Smooth muscle cell (in vitro differentiated cells): ENCODE results near the gene PIAS4. TPM values are rescaled to one million over a fixed set of nuclear protein-coding genes. Genes with fewer than 3 reads are reported as not detected.
"Not testable (repeated sequence)": the region's sequence is repeated elsewhere in the genome, so short reads cannot be mapped to it uniquely, and the experiment has no call there.

ENCODE experiments used
- DNase-seq: peaks from one replicate; lab custom pipeline; 2025; ENCODE audit not compliant: unreplicated experiment; lab: John Stamatoyannopoulos, UW
- H2AFZ ChIP-seq: fragments of 200-600 bp; sonication (generic); 2 replicates; pipeline ENCODE4 v1.6.0; 2016; ENCODE audit warnings: antibody characterized with exemption, low read depth, mild to moderate bottlenecking
- H3F3A ChIP-seq: fragments of 200-600 bp; sonication (generic); 2 replicates; pipeline ENCODE4 v1.6.0; 2017; ENCODE audit warnings: antibody characterized with exemption, low read depth
- H3K27ac ChIP-seq: fragments of 200-600 bp; sonication (generic); 2 replicates; pipeline ENCODE4 v1.5.1; 2016; ENCODE audit warnings: low read depth, mild to moderate bottlenecking
- H3K27me3 ChIP-seq: fragments of 200-600 bp; sonication (generic); 2 replicates; pipeline ENCODE4 v1.6.1; 2016; ENCODE audit warnings: low read depth, mild to moderate bottlenecking
- H3K36me3 ChIP-seq: fragments of 200-600 bp; sonication (generic); 2 replicates; pipeline ENCODE4 v1.5.1; 2016; ENCODE audit warnings: low read depth
- H3K4me1 ChIP-seq: fragments of 200-600 bp; sonication (generic); 2 replicates; pipeline ENCODE4 v1.5.1; 2016; ENCODE audit warnings: low read depth
- H3K4me2 ChIP-seq: fragments of 200-600 bp; sonication (generic); 2 replicates; pipeline ENCODE4 v1.6.0; 2016; ENCODE audit warnings: mild to moderate bottlenecking
- H3K4me3 ChIP-seq: fragments of 200-600 bp; sonication (generic); 2 replicates; pipeline ENCODE4 v1.5.1; 2016; ENCODE audit warnings: mild to moderate bottlenecking
- H3K79me2 ChIP-seq: fragments of 200-600 bp; sonication (generic); 2 replicates; pipeline ENCODE4 v1.6.0; 2016; ENCODE audit warnings: low read depth, mild to moderate bottlenecking
- H3K9ac ChIP-seq: fragments of 200-600 bp; sonication (generic); 2 replicates; pipeline ENCODE4 v1.6.0; 2016; ENCODE audit warnings: low read depth
- H3K9me3 ChIP-seq: fragments of 200-600 bp; sonication (generic); replicated peaks from 2 replicates; pipeline ENCODE4 v1.5.1; 2016; ENCODE audit warnings: low read depth
- H4K20me1 ChIP-seq: fragments of 200-600 bp; sonication (generic); 2 replicates; pipeline ENCODE4 v1.6.0; 2016; ENCODE audit warnings: low read depth
- CTCF ChIP-seq: fragments of 200-600 bp; sonication (generic); IDR thresholded peaks from 2 replicates; pipeline ENCODE4 v1.5.1; 2017; ENCODE audit warnings: borderline replicate concordance, mild to moderate bottlenecking, antibody characterized with exemption; ENCODE audit not compliant: insufficient read depth, poor library complexity, severe bottlenecking
- WGBS: methylation state at CpG from one replicate; pipeline ENCODE4 v1.1.7; 2016; ENCODE audit warnings: low lambda C conversion rate; 5-methylcytosine and 5-hydroxymethylcytosine counted together
- polyA plus RNA-seq: library from polyadenylated mRNA; unstranded; fragments of >200 nt; fragmentation: Nextera tagmentation; extraction: Ambion mirVana; gene quantifications from 2 replicates; pipeline ENCODE4 v1.2.1, GENCODE V29; 2016
- total RNA-seq: library from RNA; depleted of rRNA; stranded (reverse); fragments of >200 nt; gene quantifications from 2 replicates; pipeline ENCODE4 v1.2.3, GENCODE V29; 2014

Gene PIAS4
- total and polyA plus RNA-seq, 2 experiments from 2014 or later, result 8.1 to 17.3 TPM

GRCh38 chr19:4007836-4008539 is 452 bp downstream of the PIAS4 start:
- peaks cover 15% of the 10 kb centered on the region for H3K4me1 ChIP-seq
- 2% methylated on average over 31 of the region's 55 CpGs for WGBS
- no peak overlapping the region for H3K27ac ChIP-seq
- no peak for TF ChIP-seq CTCF
- no peaks in the 10 kb centered on the region for H3K27me3 ChIP-seq
- no peaks in the 10 kb centered on the region for H3K9me3 ChIP-seq
- peak overlapping the region; percentile 100 for H3K4me2 ChIP-seq
- peaks cover 46% of the 10 kb centered on the region for H4K20me1 ChIP-seq
- H2AFZ ChIP-seq, result peak overlapping the region; percentile 55
- H3K9ac ChIP-seq, result peak overlapping the region; percentile 78
- peak overlapping the region; percentile 84 for H3K4me3 ChIP-seq
- H3F3A ChIP-seq, result no peaks in the 10 kb centered on the region
- DNase-seq, result no peak
- no peaks in the 10 kb centered on the region for H3K36me3 ChIP-seq
- peaks cover 39% of the 10 kb centered on the region for H3K79me2 ChIP-seq

GRCh38 chr19:4009990-4010807 is 2.7 kb downstream of the PIAS4 start:
- WGBS, result 84% methylated on average over 24 of the region's 24 CpGs
- no peak for DNase-seq
- no peak for TF ChIP-seq CTCF
- H4K20me1 ChIP-seq, result peaks cover 66% of the 10 kb centered on the region
- no peak overlapping the region for H3K9ac ChIP-seq
- H3K4me1 ChIP-seq, result peaks cover 15% of the 10 kb centered on the region
- peaks cover 44% of the 10 kb centered on the region for H3K79me2 ChIP-seq
- H3K27me3 ChIP-seq, result no peaks in the 10 kb centered on the region
- H2AFZ ChIP-seq, result no peak overlapping the region
- no peak overlapping the region for H3K27ac ChIP-seq
- H3K4me2 ChIP-seq, result no peak overlapping the region
- no peaks in the 10 kb centered on the region for H3K36me3 ChIP-seq
- H3K4me3 ChIP-seq, result no peak overlapping the region
- no peaks in the 10 kb centered on the region for H3F3A ChIP-seq
- no peaks in the 10 kb centered on the region for H3K9me3 ChIP-seq

GRCh38 chr19:4010808-4011110 is 3.2 kb downstream of the PIAS4 start:
- Histone ChIP-seq H3K79me2 (peaks cover 47% of the 10 kb centered on the region), H3K4me2 (no peak overlapping the region), H2AFZ (no peak overlapping the region), H3K9ac (no peak overlapping the region), H3K27ac (no peak overlapping the region), H3K36me3 (no peaks in the 10 kb centered on the region), H3K9me3 (no peaks in the 10 kb centered on the region), H4K20me1 (peaks cover 72% of the 10 kb centered on the region), H3K4me1 (peaks cover 15% of the 10 kb centered on the region), H3K4me3 (no peak overlapping the region), H3F3A (no peaks in the 10 kb centered on the region), H3K27me3 (no peaks in the 10 kb centered on the region)
- no peak for DNase-seq
- WGBS, result 83% methylated on average over 14 of the region's 14 CpGs
- no peak for TF ChIP-seq CTCF

- not testable (repeated sequence) for H3K36me3 ChIP-seq, H3K4me3 ChIP-seq, H3K9ac ChIP-seq, H3K4me2 ChIP-seq, H3K9me3 ChIP-seq, H3K27ac ChIP-seq, DNase-seq, H3K27me3 ChIP-seq, H3F3A ChIP-seq, H2AFZ ChIP-seq
- 93% methylated on average over 6 of the region's 6 CpGs for WGBS
- H3K79me2 ChIP-seq, result peaks cover 47% of the 10 kb centered on the region
- H4K20me1 ChIP-seq, result peaks cover 78% of the 10 kb centered on the region
- H3K4me1 ChIP-seq, result peaks cover 15% of the 10 kb centered on the region
Measured at GRCh38 chr19:4011430-4011829, 3.9 kb downstream of the PIAS4 start.
